Measurements from ENCODE around the gene AIP. TPM values are rescaled to one million over a fixed set of nuclear protein-coding genes. Genes with fewer than 3 reads are reported as not detected.

Gene AIP
- 10 to 100 TPM; 52.7 to 69.0 (median 65.4) TPM for polyA plus RNA-seq (ENCODE audit: insufficient read length in 4 of 4)

GRCh38 chr11:67482827-67483798 is at the start of gene AIP:
TSS of gene AIP (plus strand) at chr11:67483026. CDS start at chr11:67483159, 133 bp downstream.
- peak; percentile 95 to 97 (median 96) for DNase-seq (ENCODE audit: low read depth in 4 of 4, low spot score in 3 of 4)

- no peak for DNase-seq (ENCODE audit: low read depth in 4 of 4, low spot score in 3 of 4)
Observed at GRCh38 chr11:67433536-67434394, 49.1 kb upstream of the AIP start.

DNA sequence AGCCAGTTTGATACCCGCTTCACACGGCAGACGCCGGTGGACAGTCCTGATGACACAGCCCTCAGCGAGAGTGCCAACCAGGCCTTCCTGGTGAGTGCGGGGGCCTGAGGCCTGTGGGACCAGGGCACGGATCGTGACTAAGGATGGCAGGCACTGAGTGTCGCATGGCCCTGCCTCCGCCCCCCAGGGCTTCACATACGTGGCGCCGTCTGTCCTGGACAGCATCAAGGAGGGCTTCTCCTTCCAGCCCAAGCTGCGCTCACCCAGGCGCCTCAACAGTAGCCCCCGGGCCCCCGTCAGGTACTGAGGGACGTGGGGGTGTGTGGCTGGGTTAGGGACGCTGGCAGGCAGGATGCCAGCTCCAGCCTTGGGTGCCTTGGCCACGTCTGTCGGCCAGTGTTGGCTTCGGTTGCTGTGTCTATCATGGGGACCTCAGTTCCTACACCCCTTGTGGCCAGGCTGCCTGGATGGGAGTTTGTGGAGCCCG is 48.4 kb upstream of the AIP start:
- DNase-seq (ENCODE audit: low read depth in 4 of 4, low spot score in 3 of 4): no peak

- no peak for DNase-seq (ENCODE audit: low read depth in 4 of 4, low spot score in 3 of 4)
Observed at GRCh38 chr11:67435031-67435726, 47.6 kb upstream of the AIP start.

DNA sequence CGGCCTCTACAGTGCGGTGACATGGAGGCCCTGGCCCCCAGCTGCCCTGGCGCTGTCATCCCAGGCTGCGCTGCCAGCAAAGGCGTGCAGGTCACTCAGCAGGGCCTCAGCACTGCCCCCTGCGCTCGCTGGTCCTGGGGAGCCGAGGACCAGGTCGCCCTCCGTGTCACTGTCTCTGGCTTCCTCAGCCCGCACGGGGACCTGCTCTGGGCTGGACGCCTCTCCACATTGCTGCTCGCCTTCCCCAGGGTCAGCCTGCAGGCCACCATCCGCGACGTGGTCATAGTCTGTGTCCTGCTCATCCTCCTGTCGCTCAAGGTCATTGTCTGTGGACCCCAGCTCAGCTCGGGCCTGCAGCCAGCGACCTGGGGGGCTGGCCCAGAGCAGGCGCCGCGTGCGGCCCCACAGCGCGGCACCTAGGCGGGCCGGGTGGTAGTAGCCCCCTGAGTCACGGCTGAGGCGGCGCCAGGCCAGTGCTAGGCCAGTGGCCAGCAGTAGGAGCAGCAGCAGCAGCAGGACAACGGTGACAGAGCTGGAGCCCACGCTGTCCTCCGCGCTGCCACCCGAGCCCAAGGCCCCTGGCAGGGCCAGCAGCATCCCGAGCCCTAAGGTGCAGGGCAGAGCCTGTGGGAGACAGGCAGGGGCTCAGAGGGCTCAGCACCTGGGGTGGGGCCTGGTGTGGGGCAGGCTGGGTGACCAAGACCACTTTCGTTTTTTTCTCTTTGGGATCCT is 46.9 kb upstream of the AIP start:
- no peak for DNase-seq (ENCODE audit: low read depth in 4 of 4, low spot score in 3 of 4)

DNA sequence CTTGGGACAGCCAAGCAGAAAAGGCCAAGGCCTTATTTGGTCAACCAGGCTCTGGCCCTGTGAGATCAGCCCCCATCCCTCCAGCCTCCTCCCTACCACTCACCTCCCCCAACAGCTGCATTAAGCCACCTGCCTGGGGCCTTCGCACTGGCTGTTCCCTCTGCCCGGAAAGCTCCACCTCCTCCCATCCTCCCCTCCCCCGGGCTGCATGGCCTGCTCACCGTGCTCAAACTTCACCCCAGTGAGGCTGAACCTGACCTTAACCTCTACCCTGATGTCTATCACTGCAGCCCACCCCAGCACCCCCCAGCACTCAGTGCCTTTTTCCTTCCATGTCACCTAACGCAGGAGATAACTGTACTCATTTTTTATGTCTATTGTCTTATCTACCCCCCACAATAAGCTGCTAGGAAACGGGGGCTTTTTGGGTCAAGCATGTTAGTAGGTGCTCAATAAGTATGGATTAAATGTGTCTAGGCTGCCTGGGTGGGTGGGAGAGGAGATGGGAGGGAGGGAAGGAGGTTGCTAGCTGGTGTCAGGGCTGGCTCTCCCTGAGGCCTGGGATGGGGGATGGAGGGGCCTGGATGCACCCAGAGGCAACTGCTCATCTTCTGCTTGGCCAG is 46.3 kb upstream of the AIP start:
- no peak for DNase-seq (ENCODE audit: low read depth in 4 of 4, low spot score in 3 of 4)

DNA sequence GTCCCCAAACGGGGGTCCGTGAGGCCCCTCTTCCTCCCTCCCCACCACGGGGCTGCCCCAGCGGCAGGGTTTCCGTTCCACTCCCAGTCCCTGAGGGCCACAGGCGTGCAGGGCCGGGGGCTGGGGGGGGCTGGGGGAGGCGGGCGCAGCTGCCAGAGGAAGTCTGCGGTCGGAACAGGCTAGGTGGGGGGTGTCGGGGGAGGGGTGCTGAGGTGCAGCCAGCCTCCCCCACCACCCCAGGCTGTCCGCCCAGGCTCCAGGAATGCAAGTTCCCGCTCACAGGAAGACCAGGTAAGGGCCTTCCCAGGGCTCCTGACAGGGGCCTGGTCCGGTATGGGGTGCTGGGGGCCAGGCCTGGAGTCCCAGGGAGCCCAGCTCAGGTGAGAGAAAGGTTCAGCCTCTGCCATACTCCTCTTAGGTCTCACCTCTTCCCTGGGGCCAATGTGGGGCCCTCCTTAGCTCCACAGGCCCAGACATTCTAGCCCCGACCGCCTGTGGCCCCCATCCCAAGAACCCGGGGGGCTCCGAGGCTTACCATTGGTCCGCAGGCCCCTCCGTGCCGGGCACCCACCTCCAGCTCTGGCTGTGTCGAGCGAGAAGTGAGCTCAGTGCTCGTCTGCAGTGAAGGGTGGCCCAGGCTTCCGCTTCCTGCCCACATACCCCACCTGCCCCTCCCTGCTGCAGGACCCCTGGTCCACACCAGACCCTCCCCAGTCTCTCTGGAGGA is 45.6 kb upstream of the AIP start, which contains the start of gene PTPRCAP:
Gene PTPRCAP (minus strand): TSS at position 601 of the 727 bp plus-strand sequence. CDS start 63 bp downstream, at position 538.
- DNase-seq (ENCODE audit: low read depth in 4 of 4, low spot score in 3 of 4): no peak

DNA sequence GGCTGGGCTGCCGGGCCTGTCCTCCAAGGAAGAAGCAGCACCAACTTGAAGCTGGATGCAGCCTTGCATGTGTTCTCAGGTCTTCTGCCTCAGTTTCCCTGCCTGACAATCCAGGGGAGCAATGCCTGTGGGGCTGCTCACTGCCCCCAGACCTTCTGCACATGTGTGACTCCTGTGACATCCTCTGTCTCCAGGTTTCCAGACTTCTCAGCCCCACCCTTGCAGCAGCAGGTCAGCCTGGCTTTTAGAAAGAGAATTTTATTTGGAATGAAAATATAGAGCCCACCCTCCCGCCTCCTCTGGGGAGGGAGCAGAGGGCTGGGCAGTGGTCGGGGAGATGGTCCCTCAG is 45.0 kb upstream of the AIP start:
- no peak for DNase-seq (ENCODE audit: low read depth in 4 of 4, low spot score in 3 of 4)

DNA sequence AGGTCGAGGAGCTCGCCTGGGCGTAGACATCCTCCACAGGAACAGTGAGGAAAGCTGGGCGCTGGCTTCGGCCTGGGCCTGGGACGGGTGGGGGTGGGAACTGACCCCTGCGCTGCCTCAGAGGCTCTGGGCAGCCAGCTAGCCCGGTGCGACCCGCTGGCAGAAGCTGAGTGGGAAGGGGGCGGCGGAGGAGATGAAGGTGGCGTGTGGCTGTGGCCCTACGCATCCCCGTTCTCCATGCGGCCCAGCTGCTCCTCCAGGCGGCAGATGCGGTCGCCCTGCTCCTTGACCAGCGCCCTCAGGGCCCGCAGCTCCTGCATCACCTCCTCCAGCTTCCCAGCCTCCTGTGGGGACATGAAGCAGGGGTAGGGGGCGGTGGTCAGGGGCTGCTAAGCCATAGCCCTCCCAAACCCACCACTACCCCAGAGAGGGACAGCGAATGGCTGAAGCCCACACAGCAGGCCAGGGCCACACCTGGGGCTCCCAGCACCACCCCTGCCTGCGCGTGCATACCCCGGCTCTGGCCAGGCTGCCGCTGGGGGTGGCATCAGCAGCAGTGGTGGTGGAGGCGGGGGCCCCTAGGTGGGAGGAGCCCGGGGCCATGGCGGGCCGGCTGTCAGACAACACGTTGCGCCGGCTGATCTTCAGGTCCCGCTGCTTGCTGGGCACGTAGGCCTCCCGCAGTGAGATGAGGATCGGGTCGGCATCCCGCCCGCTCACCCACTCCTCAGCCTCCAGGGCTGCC is 44.5 kb upstream of the AIP start:
- no peak for DNase-seq (ENCODE audit: low read depth in 4 of 4, low spot score in 3 of 4)

DNA sequence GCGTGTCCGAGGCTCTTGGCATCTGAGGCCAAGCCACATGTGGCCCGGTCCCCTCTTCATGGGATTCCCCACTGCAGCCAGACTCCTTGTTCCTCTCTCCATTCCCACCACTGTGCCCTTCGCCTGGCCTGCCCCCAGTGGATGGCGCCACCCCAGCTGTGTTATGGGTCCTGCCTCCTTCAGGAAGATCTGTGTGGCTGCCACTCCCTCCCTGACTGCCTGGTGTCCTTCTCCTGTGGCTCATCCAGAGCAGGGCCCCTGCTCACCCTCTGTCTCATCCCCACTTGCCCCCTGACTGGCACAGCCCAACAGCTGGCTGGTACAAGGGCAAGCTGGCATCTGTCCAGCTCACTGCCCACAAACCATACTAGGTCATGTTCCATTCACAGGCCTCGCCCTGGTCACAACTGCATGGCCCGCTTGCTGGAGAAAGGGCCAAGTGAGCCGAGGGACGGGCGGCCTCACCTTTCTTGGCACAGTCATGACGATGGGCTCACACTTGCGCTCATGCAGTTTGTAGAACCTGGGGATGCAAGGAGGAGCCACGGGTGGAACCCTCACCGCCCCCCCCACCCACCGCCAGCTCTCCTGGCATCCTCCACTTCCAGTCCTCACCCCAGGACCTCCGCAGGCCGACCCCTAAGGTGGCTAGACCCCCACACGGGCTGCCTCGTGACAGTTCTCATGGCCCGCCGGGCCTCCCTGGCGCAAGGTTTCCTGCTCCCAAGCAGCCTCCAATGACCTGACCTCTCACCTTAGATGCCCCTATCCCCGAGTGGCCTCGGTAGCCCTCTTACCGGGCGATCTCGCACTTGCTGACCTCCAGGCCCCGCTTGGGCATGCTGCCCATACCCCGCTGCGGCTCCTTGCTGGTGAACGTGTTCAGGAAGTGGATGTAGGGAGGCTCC is 43.3 kb upstream of the AIP start:
- no peak for DNase-seq (ENCODE audit: low read depth in 4 of 4, low spot score in 3 of 4)

DNA sequence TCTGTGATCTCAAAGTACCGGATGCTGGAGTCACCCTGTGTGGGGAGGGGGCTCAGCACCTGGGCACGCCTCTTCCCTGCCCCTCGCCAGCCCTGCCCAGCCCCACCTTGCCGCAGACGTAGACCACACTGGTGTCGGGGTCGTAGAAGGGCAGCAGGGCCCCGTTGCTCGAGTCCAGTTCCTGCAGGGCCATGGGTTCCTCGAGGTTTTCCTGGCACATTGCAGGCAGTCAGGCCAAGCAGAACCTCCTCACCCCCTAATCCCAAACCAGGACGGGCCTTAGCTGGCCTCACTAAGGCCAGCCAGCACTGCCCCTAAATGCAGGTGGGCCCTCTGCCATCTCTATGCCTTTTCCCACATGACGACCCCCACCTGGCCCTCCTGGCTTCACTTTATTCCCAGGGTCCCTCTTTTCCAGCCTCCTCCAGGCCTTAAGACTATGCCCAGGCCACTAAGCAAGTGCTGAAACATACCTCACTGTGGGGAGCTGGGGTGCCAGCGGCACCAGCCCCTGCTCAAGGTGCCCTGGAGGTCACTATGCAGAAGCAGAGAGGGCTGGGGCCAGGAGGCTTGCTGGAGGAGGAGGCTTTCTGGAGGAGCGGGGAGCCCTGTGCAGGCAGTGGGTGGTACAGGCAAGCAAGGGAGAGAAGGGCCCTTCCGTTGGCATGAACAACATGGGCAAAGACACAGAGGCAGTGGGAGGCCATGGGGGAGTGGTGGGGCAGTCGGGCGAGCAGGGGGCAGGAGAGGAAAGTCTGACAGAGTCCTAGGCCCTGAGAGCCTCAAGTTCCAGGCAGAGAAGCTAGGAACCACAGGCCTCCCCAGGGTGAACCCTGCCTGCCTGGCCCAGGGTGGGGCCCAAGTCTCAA is 42.4 kb upstream of the AIP start:
- no peak for DNase-seq (ENCODE audit: low read depth in 4 of 4, low spot score in 3 of 4)

- DNase-seq (ENCODE audit: low read depth in 4 of 4, low spot score in 3 of 4): no peak
Observed at GRCh38 chr11:67441098-67441563, 41.7 kb upstream of the AIP start.

GRCh38 chr11:67441731-67442351 is 41.0 kb upstream of the AIP start:
- DNase-seq (ENCODE audit: low read depth in 4 of 4, low spot score in 3 of 4): no peak

DNA sequence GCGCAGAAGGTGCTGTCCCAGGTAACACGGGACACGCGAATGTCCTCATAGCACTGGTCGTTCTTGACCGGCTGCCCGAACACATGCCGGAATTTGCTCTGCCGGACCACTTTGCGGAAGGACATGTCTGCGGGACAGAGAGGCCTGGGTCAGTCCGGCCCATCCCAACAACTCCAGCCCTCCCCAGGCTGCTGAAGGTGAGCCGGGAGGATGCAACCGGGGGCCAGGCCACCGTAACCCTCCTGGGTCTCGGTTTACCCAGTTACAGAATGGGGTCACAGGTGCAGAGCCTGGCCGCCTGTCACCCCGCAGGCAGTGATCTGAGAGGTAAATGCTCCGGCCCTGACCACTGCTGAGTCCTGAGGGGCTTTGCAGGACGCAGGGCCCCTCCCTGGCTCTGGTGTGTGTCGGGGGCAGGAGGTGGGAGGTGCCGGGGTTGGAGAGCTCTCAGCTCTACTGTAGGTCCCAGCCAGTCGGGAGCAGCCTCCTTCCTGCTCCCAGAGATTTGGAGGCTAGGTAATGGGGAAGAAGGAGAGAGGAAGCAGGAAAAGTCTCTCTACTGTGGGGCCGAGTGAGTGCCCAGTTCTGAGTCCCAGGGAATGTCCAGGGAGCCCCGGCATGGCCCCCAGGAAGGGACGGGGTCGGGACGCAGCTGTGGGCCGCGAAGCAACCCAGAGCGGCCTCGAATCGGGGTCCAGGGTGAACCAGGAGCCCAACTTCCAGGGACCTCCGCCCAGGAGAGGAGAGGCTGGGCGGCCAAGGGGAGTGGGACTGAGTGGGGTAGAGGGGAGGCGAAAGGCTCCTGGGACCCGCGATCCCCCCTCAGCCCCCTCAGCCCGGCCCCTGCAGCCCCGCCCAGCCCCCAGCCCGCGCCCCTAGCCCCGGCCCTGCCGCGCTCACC is 40.1 kb upstream of the AIP start:
- no peak for DNase-seq (ENCODE audit: low read depth in 4 of 4, low spot score in 3 of 4)
